NT2/D1 (cell line): Measurements from ENCODE around the gene DNAH5.

ENCODE experiments used
- YY1 ChIP-seq: IDR thresholded peaks from 2 replicates; pipeline ENCODE4 v1.6.1; 2011; ENCODE audit not compliant: insufficient read length, insufficient read depth
- ZNF274 ChIP-seq: IDR thresholded peaks from 2 replicates; pipeline ENCODE4 v1.6.1; 2011; ENCODE audit warnings: mild to moderate bottlenecking, low read depth, low read length

DNA sequence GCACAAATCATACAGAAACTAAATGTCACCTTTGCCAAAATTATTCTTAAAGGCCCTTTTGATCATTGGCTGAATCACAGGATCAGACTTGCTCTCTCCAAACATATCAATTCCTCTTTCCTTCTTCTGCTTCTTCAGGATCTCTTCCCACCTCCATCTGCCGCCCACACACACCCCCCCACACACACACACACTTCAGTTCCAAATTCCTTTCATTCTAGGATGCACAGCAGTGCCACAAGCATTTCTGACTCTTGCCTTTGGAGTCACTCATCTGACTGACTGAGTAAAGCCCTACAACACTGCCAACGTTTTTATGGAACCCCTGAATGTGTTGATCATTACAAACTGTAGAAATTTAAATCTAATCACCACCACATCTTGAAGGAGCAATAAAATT lies 22.9 kb downstream of the DNAH5 start:
- no peak for TF ChIP-seq ZNF274
- TF ChIP-seq YY1 = no peak
